HG02870 (cell line): ENCODE results near the gene FGF16.
"Not testable (repeated sequence)": the region's sequence is repeated elsewhere in the genome, so short reads cannot be mapped to it uniquely, and the experiment has no call there.

Experiments used
- ATAC-seq: cut with Tn5 transposase; IDR thresholded peaks from one replicate; pipeline ENCODE4 v1.9.1; 2021; ENCODE audit warnings: mild to moderate bottlenecking, moderate library complexity; ENCODE audit not compliant: unreplicated experiment

Gene FGF16

DNA sequence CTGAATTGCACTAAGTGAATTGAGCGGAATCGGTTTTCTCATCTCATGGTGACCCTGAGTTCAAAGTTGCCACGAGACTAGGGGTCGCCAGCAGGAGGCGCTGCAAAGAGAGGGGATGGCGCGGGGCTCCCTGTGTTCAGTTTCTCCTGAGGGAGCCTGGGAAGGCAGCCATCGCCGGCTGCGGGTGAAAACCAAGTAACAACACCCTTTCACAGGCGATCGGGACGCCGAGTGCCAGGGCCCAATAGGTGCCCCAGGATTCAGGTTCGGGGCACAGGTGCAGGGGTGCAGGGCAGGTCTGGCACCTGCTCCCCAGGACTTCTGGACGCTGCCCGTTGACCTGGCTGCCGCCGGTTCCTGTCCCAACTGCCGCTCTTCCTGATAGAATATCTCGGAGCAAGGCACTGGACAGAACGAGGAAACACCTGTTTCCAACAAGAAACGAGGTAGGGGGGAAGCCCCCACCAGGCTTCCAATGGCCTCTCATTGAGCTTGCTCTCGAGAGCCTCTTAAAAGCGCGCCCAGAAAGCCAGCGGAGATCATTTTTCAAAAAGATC, 1.1 kb upstream of the FGF16 start:
- no peak for ATAC-seq

DNA sequence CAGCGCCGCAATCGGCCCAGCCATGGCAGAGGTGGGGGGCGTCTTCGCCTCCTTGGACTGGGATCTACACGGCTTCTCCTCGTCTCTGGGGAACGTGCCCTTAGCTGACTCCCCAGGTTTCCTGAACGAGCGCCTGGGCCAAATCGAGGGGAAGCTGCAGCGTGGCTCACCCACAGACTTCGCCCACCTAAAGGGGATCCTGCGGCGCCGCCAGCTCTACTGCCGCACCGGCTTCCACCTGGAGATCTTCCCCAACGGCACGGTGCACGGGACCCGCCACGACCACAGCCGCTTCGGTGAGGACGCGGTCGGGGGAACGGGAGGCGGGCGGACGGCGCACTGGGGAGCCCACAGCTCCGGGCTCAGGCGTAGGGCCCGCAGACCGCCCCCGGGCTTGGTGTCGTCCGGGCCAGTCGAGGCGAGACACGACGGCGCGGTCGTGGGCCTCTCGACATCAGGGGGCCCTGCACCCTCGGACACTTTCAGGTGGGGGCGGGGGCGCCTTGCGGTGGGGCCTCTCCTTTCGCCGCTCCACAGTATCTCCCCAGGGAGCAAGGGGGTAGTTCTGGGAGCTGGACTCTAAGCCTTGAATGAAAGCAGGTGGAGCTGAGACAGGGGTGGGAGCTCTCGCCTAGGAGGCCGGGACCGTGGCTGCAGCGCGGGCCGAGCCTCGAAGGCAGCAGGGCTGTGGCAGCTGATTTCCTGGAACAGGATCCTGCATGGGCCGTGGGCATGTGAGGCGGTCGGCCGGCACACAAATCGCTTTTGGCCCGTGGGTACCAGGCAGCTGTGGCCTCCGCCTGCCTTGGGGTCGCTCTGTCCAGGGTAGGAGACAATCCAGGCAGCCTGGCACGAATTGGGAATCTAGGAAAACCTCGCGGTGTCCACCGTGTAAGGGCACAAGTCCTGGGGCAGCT, 722 bp downstream of the FGF16 start:
- no peak for ATAC-seq

DNA sequence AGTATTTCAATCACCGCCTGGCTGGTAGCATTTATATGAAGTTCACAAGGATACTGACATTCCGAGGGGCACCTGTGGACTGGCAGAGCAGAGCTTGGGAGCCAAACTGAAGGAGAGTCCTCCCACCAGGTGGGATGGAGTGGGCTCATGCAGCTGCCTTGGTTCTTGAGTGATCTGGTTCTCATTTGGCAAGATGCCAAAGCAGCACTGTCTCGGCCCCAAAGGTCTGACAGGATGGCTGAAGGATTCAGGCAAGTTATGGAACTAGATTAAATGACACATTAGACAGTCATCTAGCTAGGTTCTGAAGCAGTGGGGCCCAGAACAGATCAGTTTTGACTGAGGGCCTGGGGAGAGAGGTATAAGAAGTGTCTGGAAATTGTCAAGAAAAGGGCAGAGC, 3.2 kb downstream of the FGF16 start:
- ATAC-seq = no peak

DNA sequence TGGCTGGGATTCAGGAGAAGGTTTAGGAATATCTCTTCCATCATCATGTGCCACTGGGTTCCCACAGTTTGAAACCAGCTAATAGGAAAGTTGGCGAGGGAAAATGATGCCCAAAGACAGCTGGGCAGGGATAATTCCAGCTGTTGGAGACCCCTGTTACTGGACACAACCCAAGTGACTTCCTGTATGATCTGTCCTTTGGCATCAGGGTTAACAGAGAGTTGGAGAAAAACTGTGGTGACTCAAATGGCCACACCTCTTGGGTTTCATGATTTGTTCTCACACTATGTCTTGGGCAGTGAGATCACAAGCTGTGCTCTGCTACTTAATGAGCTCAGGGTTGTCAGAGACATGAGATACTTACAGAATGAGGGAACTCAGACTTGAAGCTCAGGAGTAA, 3.8 kb downstream of the FGF16 start:
- peak; percentile 40 for ATAC-seq

DNA sequence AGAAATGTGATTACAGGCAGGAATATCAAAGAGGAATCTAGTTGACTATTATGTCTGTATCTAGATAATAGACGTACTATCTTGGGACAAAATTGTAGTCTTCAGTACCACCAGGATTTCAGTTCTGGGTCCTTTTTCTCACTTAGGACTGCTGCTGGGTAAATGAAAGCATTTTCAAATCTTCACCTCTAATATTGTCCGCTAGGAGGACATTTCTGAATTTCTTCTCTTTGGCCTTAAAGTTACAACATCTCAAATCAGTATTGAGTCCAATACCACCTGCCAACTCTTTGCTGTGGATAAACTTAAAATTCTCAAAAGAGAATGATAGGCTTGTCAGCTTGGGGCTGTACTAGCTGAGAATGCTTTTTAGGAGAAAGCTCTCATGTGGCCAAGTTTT, 6.0 kb downstream of the FGF16 start:
- ATAC-seq = no peak

DNA sequence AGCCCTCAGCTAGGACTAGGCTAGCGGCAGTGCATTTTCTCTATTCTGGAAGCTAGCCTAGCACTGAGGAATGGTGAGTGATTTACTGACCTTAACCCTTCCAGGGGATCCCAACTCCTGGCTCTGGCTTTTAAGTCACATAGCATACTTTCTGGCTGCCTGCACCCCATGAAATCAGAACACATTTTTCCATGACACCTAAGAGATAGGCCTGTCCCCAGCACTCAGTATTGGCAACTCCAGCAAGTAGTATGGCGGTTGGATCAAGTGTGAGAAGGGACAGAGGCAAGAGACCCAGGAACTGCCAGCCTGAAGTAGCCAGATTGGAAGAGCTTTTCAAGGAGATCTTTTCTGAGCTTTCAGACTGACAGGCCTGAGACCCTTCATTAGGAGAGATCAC, 8.2 kb downstream of the FGF16 start:
- ATAC-seq = no peak

DNA sequence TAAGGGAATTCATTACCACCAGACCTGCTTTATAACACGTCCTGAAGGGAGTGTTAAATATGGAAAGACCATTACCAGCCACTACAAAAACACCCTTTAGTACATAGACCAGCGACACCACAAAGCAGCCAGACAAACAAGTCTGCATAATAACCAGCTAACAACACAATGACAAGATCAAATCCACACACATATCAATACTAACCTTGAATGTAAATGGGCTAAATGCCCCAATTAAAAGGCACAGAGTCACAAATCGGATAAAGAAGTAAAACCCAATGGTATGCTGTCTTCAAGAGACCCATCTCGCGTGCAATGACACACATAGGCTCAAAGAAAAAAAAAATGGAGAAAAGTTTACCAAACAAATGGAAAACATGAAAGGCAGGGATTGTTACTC, 36.9 kb downstream of the FGF16 start:
- no peak for ATAC-seq

DNA sequence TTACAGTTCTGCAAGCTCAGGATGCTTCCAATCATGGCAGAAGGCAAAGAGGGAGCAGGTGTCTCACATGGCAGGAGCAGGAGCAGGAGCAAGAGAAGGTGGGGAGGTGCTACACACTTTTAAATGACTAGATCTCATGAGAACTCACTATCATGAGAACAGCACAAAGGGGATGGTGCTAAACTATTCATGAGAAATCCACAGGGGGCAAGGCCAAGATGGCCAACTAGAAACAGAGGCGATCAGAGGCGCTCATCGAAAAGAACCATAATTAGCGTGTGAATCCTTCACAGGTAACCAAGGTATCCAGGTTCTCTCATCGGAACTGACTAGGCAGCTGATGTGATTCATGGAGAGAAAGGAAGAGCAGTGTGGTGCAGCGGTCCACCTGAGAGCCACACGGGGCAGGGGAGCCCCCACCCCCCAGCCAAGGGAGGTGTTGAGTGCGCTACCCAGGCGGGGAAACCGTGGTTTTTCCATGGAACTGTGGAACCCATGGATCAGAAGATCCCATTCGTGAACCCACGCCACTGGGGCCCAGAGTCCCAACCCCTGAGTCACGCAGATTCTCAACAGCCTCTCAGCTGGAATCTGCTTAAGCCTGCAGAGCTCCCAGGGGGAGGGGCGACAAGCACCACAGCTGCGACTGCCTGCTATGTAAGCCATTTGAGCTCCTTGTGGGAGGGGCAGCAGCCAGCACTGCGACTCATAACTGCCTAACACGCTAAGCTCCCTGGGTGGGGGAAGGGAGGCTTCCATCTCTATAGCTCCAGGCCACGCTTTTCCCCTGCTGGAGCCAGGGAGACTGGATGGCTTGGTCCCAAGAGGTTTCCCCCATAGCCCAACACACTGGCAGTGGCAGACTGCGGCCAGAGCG, 46.7 kb downstream of the FGF16 start:
- no peak for ATAC-seq

DNA sequence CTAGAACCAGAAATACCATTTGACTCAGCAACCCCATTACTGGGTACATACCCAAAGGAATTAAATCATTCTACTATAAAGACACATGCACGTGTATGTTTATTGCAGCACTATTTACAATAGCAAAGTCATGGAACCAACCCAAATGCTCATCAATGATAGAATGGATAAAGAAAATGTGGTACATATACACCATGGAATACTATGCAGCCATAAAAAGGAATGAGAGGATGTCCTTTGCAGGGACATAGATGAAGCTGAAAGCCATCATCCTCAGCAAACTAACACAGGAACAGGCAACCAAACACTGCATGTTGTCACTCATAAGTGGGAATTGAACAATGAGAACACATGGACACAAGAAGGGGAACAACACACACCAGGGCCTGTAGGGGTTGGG, 53.0 kb downstream of the FGF16 start:
- ATAC-seq = not testable (repeated sequence)

DNA sequence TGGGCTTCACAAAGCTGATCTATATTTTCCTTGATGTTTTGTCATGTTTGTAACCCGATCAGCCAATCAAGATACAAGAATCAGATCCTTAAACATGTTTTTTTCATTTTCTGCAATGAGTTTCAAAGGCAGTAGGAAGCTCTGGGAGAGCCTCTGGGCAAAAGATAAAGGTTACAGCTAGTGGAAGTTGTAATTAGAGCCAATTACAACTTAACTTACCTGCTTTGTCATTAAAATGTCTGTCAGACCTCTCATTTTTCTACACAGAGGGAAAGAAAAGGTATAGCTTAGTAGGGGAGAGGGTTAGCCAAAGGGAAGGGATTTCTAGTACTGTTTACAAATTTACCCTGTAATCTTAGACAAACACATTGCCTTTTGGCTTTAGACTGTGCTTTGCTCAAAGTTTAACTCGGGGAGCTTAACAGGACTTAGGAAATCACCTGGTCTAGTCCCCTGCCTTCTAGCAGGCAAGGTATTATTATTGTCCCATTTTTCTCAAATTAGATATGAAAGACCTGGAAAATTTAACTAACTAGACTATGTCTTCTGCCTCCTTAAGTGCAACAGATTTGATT, 55.8 kb downstream of the FGF16 start:
- ATAC-seq = no peak

DNA sequence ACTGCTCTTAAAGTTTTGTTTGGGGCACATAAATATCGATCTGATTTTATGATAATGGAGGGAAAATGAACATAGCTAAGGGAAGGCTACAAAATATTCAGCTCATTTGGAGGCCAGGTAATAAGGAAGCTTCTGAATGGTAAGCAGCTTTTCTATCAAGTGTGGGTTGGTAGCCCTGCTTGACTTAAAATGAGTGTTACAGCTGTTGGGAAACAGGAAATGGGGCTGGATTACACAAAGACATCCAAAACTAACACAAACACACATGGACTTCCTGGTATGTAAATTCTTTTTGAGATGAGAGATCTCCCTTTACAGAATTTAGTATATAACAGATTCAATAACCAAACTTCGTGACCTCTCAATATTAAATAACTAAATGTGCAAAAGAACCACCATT, 58.0 kb downstream of the FGF16 start:
- ATAC-seq = no peak
